SK-N-SH treated with all-trans-retinoic acid at 6 μM for 48 hours (cell line): ENCODE results near the gene SPOCD1.

Experiments used
- ATAC-seq: fragments of 200-7000 bp; cut with Tn5 transposase; 3 replicates; pipeline ENCODE4 v1.9.1; 2020; ENCODE audit warnings: mild to moderate bottlenecking, moderate library complexity
- ARNTL ChIP-seq: fragments of 450-650 bp; formaldehyde crosslinking; IDR thresholded peaks from 2 replicates; pipeline ENCODE4 v1.5.0; 2020; ENCODE audit warnings: low read depth, mild to moderate bottlenecking, moderate library complexity, borderline replicate concordance
- BACH2 ChIP-seq: fragments of 250-450 bp; sonication (Bioruptor Pico); IDR thresholded peaks from 2 replicates; pipeline ENCODE4 v1.9.0; 2021; ENCODE audit warnings: mild to moderate bottlenecking, borderline replicate concordance
- ESRRG ChIP-seq: fragments of 250-450 bp; sonication (Bioruptor Pico); IDR thresholded peaks from 2 replicates; pipeline ENCODE4 v1.6.1; 2021; ENCODE audit warnings: mild to moderate bottlenecking
- GLIS3 ChIP-seq: fragments of 250-450 bp; sonication (Bioruptor Pico); IDR thresholded peaks from 2 replicates; pipeline ENCODE4 v1.5.0; 2020; ENCODE audit warnings: mild to moderate bottlenecking, moderate library complexity
- ISL1 ChIP-seq: fragments of 250-450 bp; sonication (Bioruptor Pico); IDR thresholded peaks from 2 replicates; pipeline ENCODE4 v2.1.2; 2022; ENCODE audit warnings: mild to moderate bottlenecking, moderate library complexity
- OSR1 ChIP-seq: fragments of 250-450 bp; sonication (Bioruptor Pico); IDR thresholded peaks from 2 replicates; pipeline ENCODE4 v1.8.0; 2022; ENCODE audit warnings: moderate library complexity, mild to moderate bottlenecking, inconsistent platforms
- PPARA ChIP-seq: fragments of 250-450 bp; sonication (Bioruptor Pico); IDR thresholded peaks from 2 replicates; pipeline ENCODE4 v1.5.0; 2020; ENCODE audit warnings: mild to moderate bottlenecking, borderline replicate concordance
- RARB ChIP-seq: fragments of 250-450 bp; sonication (Bioruptor Pico); IDR thresholded peaks from 2 replicates; pipeline ENCODE4 v1.8.0; 2021; ENCODE audit warnings: mild to moderate bottlenecking, moderate library complexity
- SNAI2 ChIP-seq: fragments of 250-450 bp; sonication (Bioruptor Pico); IDR thresholded peaks from 2 replicates; pipeline ENCODE4 v1.5.0; 2020; ENCODE audit warnings: mild to moderate bottlenecking, moderate library complexity
- TCF4 ChIP-seq: fragments of 250-450 bp; sonication (Bioruptor Pico); IDR thresholded peaks from 2 replicates; pipeline ENCODE4 v1.8.0; 2021; ENCODE audit warnings: mild to moderate bottlenecking, moderate library complexity, borderline replicate concordance
- TOX ChIP-seq: fragments of 250-450 bp; sonication (Bioruptor Pico); IDR thresholded peaks from 2 replicates; pipeline ENCODE4 v1.8.0; 2021; ENCODE audit warnings: mild to moderate bottlenecking, moderate library complexity, borderline replicate concordance
- ZC3H10 ChIP-seq: fragments of 250-450 bp; sonication (Bioruptor Pico); IDR thresholded peaks from 2 replicates; pipeline ENCODE4 v1.5.1; 2021; ENCODE audit warnings: mild to moderate bottlenecking, moderate library complexity
- ZFP3 ChIP-seq: fragments of 250-450 bp; sonication (Bioruptor Pico); IDR thresholded peaks from 2 replicates; pipeline ENCODE4 v1.5.0; 2020; ENCODE audit warnings: mild to moderate bottlenecking, moderate library complexity
- ZFP30 ChIP-seq: fragments of 450-650 bp; formaldehyde crosslinking; IDR thresholded peaks from 2 replicates; pipeline ENCODE4 v1.5.0; 2022; ENCODE audit warnings: mild to moderate bottlenecking, moderate library complexity
- ZNF565 ChIP-seq: fragments of 450-650 bp; formaldehyde crosslinking; conservative IDR thresholded peaks from 2 replicates; pipeline ENCODE4 v1.5.0; 2020; ENCODE audit warnings: low read depth, mild to moderate bottlenecking, moderate library complexity
- ZNF70 ChIP-seq: fragments of 450-650 bp; formaldehyde crosslinking; IDR thresholded peaks from 2 replicates; pipeline ENCODE4 v1.5.0; 2020; ENCODE audit warnings: mild to moderate bottlenecking, moderate library complexity
- ZNF8 ChIP-seq: fragments of 450-650 bp; formaldehyde crosslinking; IDR thresholded peaks from 2 replicates; pipeline ENCODE4 v1.5.0; 2020; ENCODE audit warnings: mild to moderate bottlenecking, moderate library complexity
- TF ChIP-seq, protein P1 (sequence below): fragments of 250-450 bp; sonication (Bioruptor Pico); IDR thresholded peaks from 2 replicates; pipeline ENCODE4 v1.8.0; 2020; ENCODE audit warnings: mild to moderate bottlenecking, moderate library complexity, borderline replicate concordance
- TF ChIP-seq, protein P2 (sequence below): fragments of 250-450 bp; sonication (Bioruptor Pico); IDR thresholded peaks from 2 replicates; pipeline ENCODE4 v1.8.0; 2021; ENCODE audit warnings: low read depth, mild to moderate bottlenecking, moderate library complexity, borderline replicate concordance
- TF ChIP-seq, protein P3 (sequence below): fragments of 250-450 bp; sonication (Bioruptor Pico); IDR thresholded peaks from 2 replicates; pipeline ENCODE4 v1.5.0; 2020; ENCODE audit warnings: mild to moderate bottlenecking, moderate library complexity
- TF ChIP-seq, protein P4 (sequence below): fragments of 250-450 bp; sonication (Bioruptor Pico); IDR thresholded peaks from 2 replicates; pipeline ENCODE4 v1.5.1; 2021; ENCODE audit warnings: mild to moderate bottlenecking, moderate library complexity

SPOCD1 gene

DNA sequence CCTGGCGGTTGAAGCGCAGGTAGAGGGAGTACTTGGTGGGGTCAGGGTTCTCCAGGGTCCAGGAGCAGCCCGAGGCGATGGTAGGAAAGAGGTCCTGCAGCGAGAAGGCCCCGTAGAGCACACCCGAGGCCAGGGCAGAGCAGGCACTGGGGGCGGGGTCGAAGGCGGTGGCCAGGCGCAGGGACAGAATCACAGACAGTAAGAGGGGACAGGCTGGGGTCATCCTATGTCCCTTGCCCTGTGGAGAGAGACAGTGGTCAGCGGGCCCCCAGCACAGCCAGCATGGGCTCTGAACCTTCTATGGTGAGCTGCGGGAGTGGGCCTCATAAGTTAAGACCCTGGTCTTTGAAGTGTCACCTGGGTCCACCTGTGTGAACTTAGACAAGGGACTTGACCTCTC lies 59.2 kb downstream of the SPOCD1 start (continued):
- TF ChIP-seq GLIS3 (CRISPR knock-in tag) (no peak), ZFP30 (CRISPR knock-in tag) (no peak), ISL1 (no peak)

DNA sequence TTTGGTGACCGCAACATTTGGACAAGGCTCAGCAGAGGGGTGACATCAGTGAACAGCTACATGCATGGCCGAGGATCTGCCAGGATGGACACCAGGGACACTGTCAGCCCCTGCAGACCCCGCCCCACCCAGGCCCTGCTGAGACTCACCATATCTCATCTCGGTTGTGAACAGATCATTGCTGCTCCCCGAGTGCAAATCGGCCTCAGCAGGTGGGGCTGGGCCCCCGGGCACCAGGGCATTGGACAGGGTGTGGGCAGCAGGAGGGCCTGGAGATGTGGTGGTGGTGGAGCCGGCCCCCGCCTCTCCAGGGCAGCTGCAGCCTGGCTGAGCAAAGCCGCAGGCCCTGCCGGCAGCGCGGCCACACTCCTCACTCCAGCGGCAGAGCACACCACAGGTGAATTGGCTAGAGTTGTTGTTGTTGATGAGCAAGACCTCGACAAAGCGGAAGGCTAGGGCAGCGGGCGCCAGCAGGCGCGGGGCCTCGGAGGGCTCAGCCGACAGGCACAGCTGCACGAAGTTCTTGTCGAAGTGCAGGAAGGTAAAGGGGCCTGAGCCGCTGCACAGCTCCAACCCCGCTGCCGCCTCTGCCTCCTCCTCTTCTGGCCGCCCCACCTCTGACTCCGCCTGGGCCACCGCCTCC lies 59.9 kb downstream of the SPOCD1 start:
- TF ChIP-seq OSR1 (CRISPR knock-in tag) (no peak), ZFP3 (no peak), RARB (CRISPR knock-in tag) (no peak), ZFP30 (CRISPR knock-in tag) (no peak), ESRRG (CRISPR knock-in tag) (no peak), ARNTL (CRISPR knock-in tag) (no peak), ISL1 (no peak), ZC3H10 (CRISPR knock-in tag) (no peak), PPARA (CRISPR knock-in tag) (no peak), GLIS3 (CRISPR knock-in tag) (no peak), ZNF8 (CRISPR knock-in tag) (no peak)
- TF ChIP-seq, protein P1, sequence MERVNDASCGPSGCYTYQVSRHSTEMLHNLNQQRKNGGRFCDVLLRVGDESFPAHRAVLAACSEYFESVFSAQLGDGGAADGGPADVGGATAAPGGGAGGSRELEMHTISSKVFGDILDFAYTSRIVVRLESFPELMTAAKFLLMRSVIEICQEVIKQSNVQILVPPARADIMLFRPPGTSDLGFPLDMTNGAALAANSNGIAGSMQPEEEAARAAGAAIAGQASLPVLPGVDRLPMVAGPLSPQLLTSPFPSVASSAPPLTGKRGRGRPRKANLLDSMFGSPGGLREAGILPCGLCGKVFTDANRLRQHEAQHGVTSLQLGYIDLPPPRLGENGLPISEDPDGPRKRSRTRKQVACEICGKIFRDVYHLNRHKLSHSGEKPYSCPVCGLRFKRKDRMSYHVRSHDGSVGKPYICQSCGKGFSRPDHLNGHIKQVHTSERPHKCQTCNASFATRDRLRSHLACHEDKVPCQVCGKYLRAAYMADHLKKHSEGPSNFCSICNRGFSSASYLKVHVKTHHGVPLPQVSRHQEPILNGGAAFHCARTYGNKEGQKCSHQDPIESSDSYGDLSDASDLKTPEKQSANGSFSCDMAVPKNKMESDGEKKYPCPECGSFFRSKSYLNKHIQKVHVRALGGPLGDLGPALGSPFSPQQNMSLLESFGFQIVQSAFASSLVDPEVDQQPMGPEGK (CRISPR knock-in tag), result no peak
- ATAC-seq, result no peak

DNA sequence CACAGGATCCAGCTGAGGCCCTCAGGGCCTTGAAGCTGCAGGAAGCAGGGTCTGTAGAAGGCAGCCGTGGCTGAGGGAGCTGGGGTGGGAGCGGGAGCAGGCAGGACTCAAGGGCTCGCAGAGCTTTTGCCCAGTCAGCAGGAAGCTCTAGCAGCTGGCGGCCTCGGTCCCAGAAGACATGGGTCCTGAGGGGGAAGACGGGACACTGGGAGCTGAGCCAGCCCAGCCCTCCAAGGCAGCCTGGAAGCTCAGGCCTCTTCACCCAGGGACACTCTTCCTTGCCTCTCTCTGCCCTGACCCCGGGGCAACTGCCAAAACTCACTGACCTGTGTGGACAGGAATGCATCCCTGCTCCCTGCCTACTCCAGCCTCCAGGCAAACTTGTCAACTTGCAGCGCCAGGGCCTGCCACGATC lies 60.6 kb downstream of the SPOCD1 start:
- peak; percentile 75 for ATAC-seq

DNA sequence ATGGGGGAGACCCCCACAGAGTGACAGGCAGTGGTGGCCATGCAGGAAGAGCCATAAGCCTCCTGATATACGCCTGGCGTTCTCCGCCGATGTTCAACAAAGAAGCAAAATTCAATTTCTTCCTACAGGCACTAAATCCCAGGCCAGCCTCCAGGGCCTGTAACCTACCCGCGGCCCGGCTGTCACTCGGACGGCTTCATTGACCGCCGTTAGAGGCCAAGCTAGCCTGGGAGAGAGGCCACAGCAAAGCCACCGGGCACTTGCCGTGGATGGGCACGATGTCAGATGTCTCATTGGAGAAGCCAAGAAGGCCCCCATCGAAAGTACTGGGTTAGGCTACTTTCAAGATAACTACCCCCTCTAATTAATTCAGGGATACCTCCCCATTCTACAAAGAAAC lies 61.4 kb downstream of the SPOCD1 start:
- TF ChIP-seq ZNF70 (CRISPR knock-in tag) (no peak), ESRRG (CRISPR knock-in tag) (no peak), ZFP30 (CRISPR knock-in tag) (no peak), ARNTL (CRISPR knock-in tag) (no peak), ZC3H10 (CRISPR knock-in tag) (no peak)
- TF ChIP-seq, all 23 proteins: peak for 0
- no peak for ATAC-seq

More for the DNA sequence above, 60.6 kb downstream of the SPOCD1 start:
- TF ChIP-seq TOX (CRISPR knock-in tag) (no peak), BACH2 (CRISPR knock-in tag) (no peak), ZNF70 (CRISPR knock-in tag) (no peak), ZNF565 (CRISPR knock-in tag) (no peak), SNAI2 (CRISPR knock-in tag) (no peak), ZFP30 (CRISPR knock-in tag) (no peak)

DNA sequence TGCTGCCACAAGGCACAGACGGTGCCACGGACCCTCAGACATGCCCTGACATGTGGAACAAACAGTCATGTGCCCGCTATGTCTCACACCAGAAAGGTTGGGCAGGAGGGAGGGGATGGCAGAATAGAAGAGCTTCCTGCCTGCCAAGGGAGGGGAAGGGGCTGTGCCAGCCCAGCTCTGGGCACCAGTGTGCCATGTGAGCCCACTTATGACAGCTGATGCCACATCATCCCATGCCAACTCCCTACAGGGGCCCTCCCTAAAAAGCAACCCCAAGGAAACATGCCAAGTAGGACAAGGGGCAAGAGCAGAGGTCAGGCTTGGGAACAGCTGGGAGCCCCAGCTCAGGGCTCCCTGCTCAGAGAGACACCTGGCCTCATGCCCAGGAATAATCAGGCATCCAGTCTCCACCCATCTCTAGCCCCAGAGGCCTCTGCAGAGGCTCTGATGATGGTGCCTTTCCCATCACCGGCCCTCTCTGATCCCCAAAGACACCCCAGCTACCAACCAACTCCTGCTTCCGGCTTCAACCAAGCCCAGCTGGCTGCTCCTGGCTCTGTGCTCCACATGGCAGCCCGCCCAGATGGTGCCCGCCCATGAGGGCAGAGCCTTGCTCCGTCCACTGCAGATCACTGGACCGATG lies 62.0 kb downstream of the SPOCD1 start:
- ATAC-seq, result peak; percentile 42
- TF ChIP-seq ZC3H10 (CRISPR knock-in tag) (no peak), ARNTL (CRISPR knock-in tag) (no peak), ESRRG (CRISPR knock-in tag) (no peak), ZFP3 (no peak), GLIS3 (CRISPR knock-in tag) (no peak), RARB (CRISPR knock-in tag) (no peak), OSR1 (CRISPR knock-in tag) (no peak), PPARA (CRISPR knock-in tag) (no peak), ZNF70 (CRISPR knock-in tag) (no peak), TCF4 (CRISPR knock-in tag) (no peak), BACH2 (CRISPR knock-in tag) (no peak)
- TF ChIP-seq, protein P2, sequence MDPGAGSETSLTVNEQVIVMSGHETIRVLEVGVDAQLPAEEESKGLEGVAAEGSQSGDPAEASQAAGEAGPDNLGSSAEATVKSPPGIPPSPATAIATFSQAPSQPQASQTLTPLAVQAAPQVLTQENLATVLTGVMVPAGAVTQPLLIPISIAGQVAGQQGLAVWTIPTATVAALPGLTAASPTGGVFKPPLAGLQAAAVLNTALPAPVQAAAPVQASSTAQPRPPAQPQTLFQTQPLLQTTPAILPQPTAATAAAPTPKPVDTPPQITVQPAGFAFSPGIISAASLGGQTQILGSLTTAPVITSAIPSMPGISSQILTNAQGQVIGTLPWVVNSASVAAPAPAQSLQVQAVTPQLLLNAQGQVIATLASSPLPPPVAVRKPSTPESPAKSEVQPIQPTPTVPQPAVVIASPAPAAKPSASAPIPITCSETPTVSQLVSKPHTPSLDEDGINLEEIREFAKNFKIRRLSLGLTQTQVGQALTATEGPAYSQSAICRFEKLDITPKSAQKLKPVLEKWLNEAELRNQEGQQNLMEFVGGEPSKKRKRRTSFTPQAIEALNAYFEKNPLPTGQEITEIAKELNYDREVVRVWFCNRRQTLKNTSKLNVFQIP (CRISPR knock-in tag), result no peak
- TF ChIP-seq, protein P3, sequence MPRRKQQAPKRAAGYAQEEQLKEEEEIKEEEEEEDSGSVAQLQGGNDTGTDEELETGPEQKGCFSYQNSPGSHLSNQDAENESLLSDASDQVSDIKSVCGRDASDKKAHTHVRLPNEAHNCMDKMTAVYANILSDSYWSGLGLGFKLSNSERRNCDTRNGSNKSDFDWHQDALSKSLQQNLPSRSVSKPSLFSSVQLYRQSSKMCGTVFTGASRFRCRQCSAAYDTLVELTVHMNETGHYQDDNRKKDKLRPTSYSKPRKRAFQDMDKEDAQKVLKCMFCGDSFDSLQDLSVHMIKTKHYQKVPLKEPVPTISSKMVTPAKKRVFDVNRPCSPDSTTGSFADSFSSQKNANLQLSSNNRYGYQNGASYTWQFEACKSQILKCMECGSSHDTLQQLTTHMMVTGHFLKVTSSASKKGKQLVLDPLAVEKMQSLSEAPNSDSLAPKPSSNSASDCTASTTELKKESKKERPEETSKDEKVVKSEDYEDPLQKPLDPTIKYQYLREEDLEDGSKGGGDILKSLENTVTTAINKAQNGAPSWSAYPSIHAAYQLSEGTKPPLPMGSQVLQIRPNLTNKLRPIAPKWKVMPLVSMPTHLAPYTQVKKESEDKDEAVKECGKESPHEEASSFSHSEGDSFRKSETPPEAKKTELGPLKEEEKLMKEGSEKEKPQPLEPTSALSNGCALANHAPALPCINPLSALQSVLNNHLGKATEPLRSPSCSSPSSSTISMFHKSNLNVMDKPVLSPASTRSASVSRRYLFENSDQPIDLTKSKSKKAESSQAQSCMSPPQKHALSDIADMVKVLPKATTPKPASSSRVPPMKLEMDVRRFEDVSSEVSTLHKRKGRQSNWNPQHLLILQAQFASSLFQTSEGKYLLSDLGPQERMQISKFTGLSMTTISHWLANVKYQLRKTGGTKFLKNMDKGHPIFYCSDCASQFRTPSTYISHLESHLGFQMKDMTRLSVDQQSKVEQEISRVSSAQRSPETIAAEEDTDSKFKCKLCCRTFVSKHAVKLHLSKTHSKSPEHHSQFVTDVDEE, result no peak
- TF ChIP-seq, protein P4, sequence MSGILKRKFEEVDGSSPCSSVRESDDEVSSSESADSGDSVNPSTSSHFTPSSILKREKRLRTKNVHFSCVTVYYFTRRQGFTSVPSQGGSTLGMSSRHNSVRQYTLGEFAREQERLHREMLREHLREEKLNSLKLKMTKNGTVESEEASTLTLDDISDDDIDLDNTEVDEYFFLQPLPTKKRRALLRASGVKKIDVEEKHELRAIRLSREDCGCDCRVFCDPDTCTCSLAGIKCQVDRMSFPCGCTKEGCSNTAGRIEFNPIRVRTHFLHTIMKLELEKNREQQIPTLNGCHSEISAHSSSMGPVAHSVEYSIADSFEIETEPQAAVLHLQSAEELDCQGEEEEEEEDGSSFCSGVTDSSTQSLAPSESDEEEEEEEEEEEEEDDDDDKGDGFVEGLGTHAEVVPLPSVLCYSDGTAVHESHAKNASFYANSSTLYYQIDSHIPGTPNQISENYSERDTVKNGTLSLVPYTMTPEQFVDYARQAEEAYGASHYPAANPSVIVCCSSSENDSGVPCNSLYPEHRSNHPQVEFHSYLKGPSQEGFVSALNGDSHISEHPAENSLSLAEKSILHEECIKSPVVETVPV (CRISPR knock-in tag), result no peak
- TF ChIP-seq, protein P1 (CRISPR knock-in tag), result no peak
